ENCODE results near the gene CHST7.

The CHST7 gene

GRCh38 chrX:46637938-46638337 is 64.4 kb downstream of the CHST7 start:
- no peak for DNase-seq (ENCODE audit: low read depth)
- in situ Hi-C loops (cut with HindIII; ENCODE audit: low sequenced_read_pairs): no loop called here
- H3K4me3 ChIP-seq (ENCODE audit: low read depth, low read length): no peak overlapping the region
- no peak for TF ChIP-seq CTCF (IDR thresholded peaks at IDR 0.05; ENCODE audit: low read depth, low read length, missing control alignments)

GRCh38 chrX:46642145-46642544 is 68.6 kb downstream of the CHST7 start:
- no peak for DNase-seq (ENCODE audit: low read depth)
- TF ChIP-seq CTCF (IDR thresholded peaks at IDR 0.05; ENCODE audit: low read depth, low read length, missing control alignments): peak; percentile 29
- in situ Hi-C loops (cut with HindIII; ENCODE audit: low sequenced_read_pairs): no loop called here
- H3K4me3 ChIP-seq (ENCODE audit: low read depth, low read length): no peak overlapping the region

- no peak for TF ChIP-seq CTCF (IDR thresholded peaks at IDR 0.05; ENCODE audit: low read depth, low read length, missing control alignments)
Measured at GRCh38 chrX:46643636-46644035, 70.1 kb downstream of the CHST7 start.

GRCh38 chrX:46645614-46646013 is 72.0 kb downstream of the CHST7 start:
- H3K4me3 ChIP-seq (ENCODE audit: low read depth, low read length): no peak overlapping the region
- in situ Hi-C loops (cut with HindIII; ENCODE audit: low sequenced_read_pairs): no loop called here
- DNase-seq (ENCODE audit: low read depth): no peak
- no peak for TF ChIP-seq CTCF (IDR thresholded peaks at IDR 0.05; ENCODE audit: low read depth, low read length, missing control alignments)

More at GRCh38 chrX:46643636-46644035, 70.1 kb downstream of the CHST7 start:
- no peak for DNase-seq (ENCODE audit: low read depth)
- in situ Hi-C loops (cut with HindIII; ENCODE audit: low sequenced_read_pairs): no loop called here
- no peak overlapping the region for H3K4me3 ChIP-seq (ENCODE audit: low read depth, low read length)

GRCh38 chrX:46647251-46647650 is 73.7 kb downstream of the CHST7 start:
- DNase-seq (ENCODE audit: low read depth): no peak
- TF ChIP-seq CTCF (IDR thresholded peaks at IDR 0.05; ENCODE audit: low read depth, low read length, missing control alignments): no peak
- in situ Hi-C loops (cut with HindIII; ENCODE audit: low sequenced_read_pairs): no loop called here
- no peak overlapping the region for H3K4me3 ChIP-seq (ENCODE audit: low read depth, low read length)

Measured in astrocyte of the cerebellum (primary cell).